ENCODE measurements around the gene CCDC87. TPM values are rescaled to one million over a fixed set of nuclear protein-coding genes. Genes with fewer than 3 reads are reported as not detected.

Gene CCDC87
- total and polyA plus RNA-seq, 3 donors from 2014 or later, result 14.4 to 37.2 (median 26.3) TPM

- WGBS, 2 donors, result 47% methylated on average over 8 to 11 of the region's 11 CpGs
- Histone ChIP-seq H3K27me3 (no peaks in the 10 kb centered on the region), H3K9me3 (no peaks in the 10 kb centered on the region), H3K36me3 (ENCODE audit: low read depth, missing control alignments) (no peaks in the 10 kb centered on the region), H3K4me3 (no peak overlapping the region), H3K27ac (no peak overlapping the region), H3K4me1 (peaks cover 18% of the 10 kb centered on the region)
- intact Hi-C loops (cut with DNase I; ENCODE audit: low total_unique reads), result no loop called here
- DNase-seq, result no peak
- TF ChIP-seq CTCF (IDR thresholded peaks at IDR 0.05) (no peak), POLR2A (IDR thresholded peaks at IDR 0.05) (no peak)
These were observed 44.8 kb downstream of the CCDC87 start for GRCh38 chr11:66548041-66548440.

GRCh38 chr11:66547662-66548009, 45.2 kb downstream of the CCDC87 start:
- Histone ChIP-seq H3K4me1 (peaks cover 18% of the 10 kb centered on the region), H3K4me3 (no peak overlapping the region), H3K27ac (no peak overlapping the region), H3K9me3 (no peaks in the 10 kb centered on the region), H3K27me3 (no peaks in the 10 kb centered on the region), H3K36me3 (ENCODE audit: low read depth, missing control alignments) (no peaks in the 10 kb centered on the region)
- TF ChIP-seq POLR2A (IDR thresholded peaks at IDR 0.05) (no peak), CTCF (IDR thresholded peaks at IDR 0.05) (no peak)
- DNase-seq, result no peak
- WGBS, 2 donors, result 40 to 54% methylated on average over 5 of the region's 5 CpGs
- intact Hi-C loops (cut with DNase I; ENCODE audit: low total_unique reads), result no loop called here

- WGBS, 2 donors, result 29 to 49% methylated on average over 3 to 18 of the region's 18 CpGs
These were observed 45.7 kb downstream of the CCDC87 start for GRCh38 chr11:66546966-66547661.

GRCh38 chr11:66546368-66546965, 46.4 kb downstream of the CCDC87 start, which contains the start of gene ACTN3:
TSS of gene ACTN3 (plus strand) at chr11:66546903. CDS start at chr11:66546938, 35 bp downstream.
- peak within 1 kb of the TSS in 1 of 2 donors; percentile 52 for H3K27ac ChIP-seq
- peak; percentile 69 for DNase-seq
- no peak for TF ChIP-seq CTCF (IDR thresholded peaks at IDR 0.05)
- TF ChIP-seq POLR2A (IDR thresholded peaks at IDR 0.05), result no peak
- no peaks in the 10 kb centered on the region for H3K9me3 ChIP-seq
- no peaks in the 10 kb centered on the region for H3K36me3 ChIP-seq (ENCODE audit: low read depth, missing control alignments)
- H3K4me1 ChIP-seq, result peaks cover 18% of the 10 kb centered on the region
- WGBS, 2 donors, result 2% methylated on average over 37 of the region's 37 CpGs; no CpG with 5 or more reads in 1 of the 2 donors
- H3K27me3 ChIP-seq, result no peaks in the 10 kb centered on the region
- intact Hi-C loops (cut with DNase I; ENCODE audit: low total_unique reads), result no loop called here
- H3K4me3 ChIP-seq, result peak within 1 kb of the TSS; percentile 70 to 85

More at GRCh38 chr11:66546966-66547661, 45.7 kb downstream of the CCDC87 start:
- Histone ChIP-seq H3K36me3 (ENCODE audit: low read depth, missing control alignments) (no peaks in the 10 kb centered on the region), H3K4me1 (peaks cover 18% of the 10 kb centered on the region), H3K4me3 (peak overlapping the region; percentile 70 to 85), H3K27ac (peak overlapping the region in 1 of 2 donors; percentile 9), H3K9me3 (no peaks in the 10 kb centered on the region), H3K27me3 (no peaks in the 10 kb centered on the region)
- no peak for TF ChIP-seq CTCF (IDR thresholded peaks at IDR 0.05)
- TF ChIP-seq POLR2A (IDR thresholded peaks at IDR 0.05), result no peak
- DNase-seq, result no peak
- intact Hi-C loops (cut with DNase I; ENCODE audit: low total_unique reads), result no loop called here

Measured in testis (tissue), 3 donors.